HS-27A (cell line): Measurements from ENCODE around the gene GAGE2A.
"Not testable (repeated sequence)": the region's sequence is repeated elsewhere in the genome, so short reads cannot be mapped to it uniquely, and the experiment has no call there.

ENCODE experiments used
- DNase-seq: peaks from one replicate; pipeline ENCODE4 v3.0.0-alpha.2; 2012; ENCODE audit warnings: low read depth, missing footprints

Gene GAGE2A

GRCh38 chrX:49589196-49589595 is at the start of gene GAGE2A:
GAGE2A (plus strand) TSS chrX:49589496; CDS start chrX:49590651, 1,155 bp downstream.
- DNase-seq = not testable (repeated sequence)

GRCh38 chrX:49541433-49541832 is 47.9 kb upstream of the GAGE2A start, which contains the start of gene GAGE12D:
GAGE12D (plus strand) TSS chrX:49541733; CDS start chrX:49542888, 1,155 bp downstream.
- DNase-seq = not testable (repeated sequence)

DNA sequence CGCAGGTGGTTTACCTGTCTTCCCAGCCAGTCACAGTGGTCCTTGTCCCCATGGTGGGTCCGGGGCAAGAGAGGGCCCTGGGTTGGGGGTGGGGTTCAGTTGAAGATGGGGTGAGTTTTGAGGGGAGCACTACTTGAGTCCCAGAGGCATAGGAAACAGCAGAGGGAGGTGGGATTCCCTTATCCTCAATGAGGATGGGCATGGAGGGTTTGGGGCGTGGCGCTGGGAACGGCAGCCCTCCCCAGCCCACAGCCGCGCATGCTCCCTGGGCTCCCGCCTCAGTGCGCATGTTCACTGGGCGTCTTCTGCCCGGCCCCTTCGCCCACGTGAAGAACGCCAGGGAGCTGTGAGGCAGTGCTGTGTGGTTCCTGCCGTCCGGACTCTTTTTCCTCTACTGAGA is 38.3 kb upstream of the GAGE2A start, which contains the start of gene GAGE12E:
TSS of gene GAGE12E (plus strand) at position 301 of the 400 bp plus-strand sequence. CDS start 1,155 bp downstream, outside the sequence.
- not testable (repeated sequence) for DNase-seq

DNA sequence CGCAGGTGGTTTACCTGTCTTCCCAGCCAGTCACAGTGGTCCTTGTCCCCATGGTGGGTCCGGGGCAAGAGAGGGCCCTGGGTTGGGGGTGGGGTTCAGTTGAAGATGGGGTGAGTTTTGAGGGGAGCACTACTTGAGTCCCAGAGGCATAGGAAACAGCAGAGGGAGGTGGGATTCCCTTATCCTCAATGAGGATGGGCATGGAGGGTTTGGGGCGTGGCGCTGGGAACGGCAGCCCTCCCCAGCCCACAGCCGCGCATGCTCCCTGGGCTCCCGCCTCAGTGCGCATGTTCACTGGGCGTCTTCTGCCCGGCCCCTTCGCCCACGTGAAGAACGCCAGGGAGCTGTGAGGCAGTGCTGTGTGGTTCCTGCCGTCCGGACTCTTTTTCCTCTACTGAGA is 28.8 kb upstream of the GAGE2A start, which contains the start of gene GAGE12F:
TSS of gene GAGE12F (plus strand) at position 301 of the 400 bp plus-strand sequence. CDS start 1,155 bp downstream, outside the sequence.
- not testable (repeated sequence) for DNase-seq

DNA sequence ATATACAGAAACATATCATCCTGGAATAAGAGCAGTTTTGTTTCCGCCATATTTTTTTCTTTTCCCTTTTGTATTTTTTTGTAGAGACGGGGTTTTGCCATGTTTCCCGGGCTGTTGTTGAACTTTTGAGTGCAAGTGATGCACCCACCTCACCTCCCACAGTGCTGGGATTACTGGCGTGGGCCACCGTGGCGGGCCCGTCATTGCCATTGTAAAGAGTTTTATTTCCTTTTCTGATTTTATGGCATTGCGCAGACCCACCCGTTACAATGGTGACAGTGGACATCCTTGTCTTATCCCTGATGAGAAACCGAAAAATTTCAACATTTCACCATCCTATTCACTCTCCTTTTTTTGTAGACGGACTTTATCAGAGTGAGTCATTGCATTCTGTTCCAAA is 20.6 kb upstream of the GAGE2A start:
- not testable (repeated sequence) for DNase-seq

- DNase-seq = not testable (repeated sequence)
These were observed 20.1 kb upstream of the GAGE2A start for GRCh38 chrX:49569152-49569551.

DNA sequence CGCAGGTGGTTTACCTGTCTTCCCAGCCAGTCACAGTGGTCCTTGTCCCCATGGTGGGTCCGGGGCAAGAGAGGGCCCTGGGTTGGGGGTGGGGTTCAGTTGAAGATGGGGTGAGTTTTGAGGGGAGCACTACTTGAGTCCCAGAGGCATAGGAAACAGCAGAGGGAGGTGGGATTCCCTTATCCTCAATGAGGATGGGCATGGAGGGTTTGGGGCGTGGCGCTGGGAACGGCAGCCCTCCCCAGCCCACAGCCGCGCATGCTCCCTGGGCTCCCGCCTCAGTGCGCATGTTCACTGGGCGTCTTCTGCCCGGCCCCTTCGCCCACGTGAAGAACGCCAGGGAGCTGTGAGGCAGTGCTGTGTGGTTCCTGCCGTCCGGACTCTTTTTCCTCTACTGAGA is 19.2 kb upstream of the GAGE2A start, which contains the start of gene GAGE12G:
TSS of gene GAGE12G (plus strand) at position 301 of the 400 bp plus-strand sequence. CDS start 1,155 bp downstream, outside the sequence.
- not testable (repeated sequence) for DNase-seq

DNA sequence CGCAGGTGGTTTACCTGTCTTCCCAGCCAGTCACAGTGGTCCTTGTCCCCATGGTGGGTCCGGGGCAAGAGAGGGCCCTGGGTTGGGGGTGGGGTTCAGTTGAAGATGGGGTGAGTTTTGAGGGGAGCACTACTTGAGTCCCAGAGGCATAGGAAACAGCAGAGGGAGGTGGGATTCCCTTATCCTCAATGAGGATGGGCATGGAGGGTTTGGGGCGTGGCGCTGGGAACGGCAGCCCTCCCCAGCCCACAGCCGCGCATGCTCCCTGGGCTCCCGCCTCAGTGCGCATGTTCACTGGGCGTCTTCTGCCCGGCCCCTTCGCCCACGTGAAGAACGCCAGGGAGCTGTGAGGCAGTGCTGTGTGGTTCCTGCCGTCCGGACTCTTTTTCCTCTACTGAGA is 9.6 kb upstream of the GAGE2A start, which contains the start of gene GAGE12H:
TSS of gene GAGE12H (plus strand) at position 301 of the 400 bp plus-strand sequence. CDS start 1,155 bp downstream, outside the sequence.
- not testable (repeated sequence) for DNase-seq

DNA sequence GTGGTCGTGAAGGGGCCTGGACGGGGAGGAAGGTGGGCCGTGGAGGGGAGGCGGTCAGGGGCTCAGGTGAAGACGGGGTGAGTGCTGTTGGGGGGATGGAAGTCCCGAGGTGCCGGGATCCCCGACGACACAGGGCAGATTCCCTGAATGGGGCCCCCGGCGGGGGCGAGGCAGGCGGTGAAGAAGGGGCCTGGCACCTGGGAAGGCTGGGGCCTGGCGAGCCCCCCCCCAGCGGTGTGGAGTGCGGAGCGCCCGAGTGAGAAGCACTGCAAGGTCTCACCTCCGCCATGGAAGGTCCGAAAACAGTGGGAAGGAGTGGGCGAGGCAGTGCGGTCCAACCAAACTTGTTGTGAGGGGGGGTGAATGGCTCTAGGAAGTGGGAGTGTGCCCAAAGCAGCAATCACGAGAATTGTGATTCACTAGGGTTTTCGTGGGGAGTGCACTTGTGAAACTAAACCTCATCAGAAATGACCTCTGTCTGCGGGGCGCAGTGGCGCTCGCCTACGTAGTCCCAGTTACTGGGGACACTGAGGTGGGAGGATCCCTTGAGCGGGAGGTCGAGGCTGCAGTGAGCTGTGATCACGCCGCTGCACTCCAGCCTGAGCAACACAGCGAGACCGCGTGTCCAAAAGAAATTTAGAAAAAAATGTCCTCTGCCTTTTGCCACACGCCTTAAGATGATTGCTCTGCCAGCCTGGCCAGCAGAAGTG is 628 bp downstream of the GAGE2A start:
- not testable (repeated sequence) for DNase-seq

DNA sequence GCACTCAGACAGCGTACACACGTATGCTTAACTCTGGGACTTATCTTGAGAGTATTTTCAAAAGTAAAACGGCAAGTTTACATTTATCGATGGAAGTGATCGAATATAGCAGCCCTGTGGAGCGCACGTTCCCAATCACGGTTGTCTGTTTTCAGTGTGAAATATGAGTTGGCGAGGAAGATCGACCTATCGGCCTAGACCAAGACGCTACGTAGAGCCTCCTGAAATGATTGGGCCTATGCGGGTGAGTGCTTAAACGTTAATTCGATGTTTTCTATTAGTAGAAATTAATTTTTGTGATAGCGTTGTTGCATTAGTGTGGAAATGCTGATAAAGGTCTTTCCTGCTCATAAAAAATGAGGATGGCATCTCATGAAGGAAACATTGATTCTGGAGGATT is 1.2 kb downstream of the GAGE2A start:
- not testable (repeated sequence) for DNase-seq

- DNase-seq = not testable (repeated sequence)
These were observed 9.4 kb downstream of the GAGE2A start, which contains the start of gene GAGE1 for GRCh38 chrX:49598720-49599119. GAGE1 (plus strand) TSS chrX:49599020; CDS start chrX:49600175, 1,155 bp downstream.

DNA sequence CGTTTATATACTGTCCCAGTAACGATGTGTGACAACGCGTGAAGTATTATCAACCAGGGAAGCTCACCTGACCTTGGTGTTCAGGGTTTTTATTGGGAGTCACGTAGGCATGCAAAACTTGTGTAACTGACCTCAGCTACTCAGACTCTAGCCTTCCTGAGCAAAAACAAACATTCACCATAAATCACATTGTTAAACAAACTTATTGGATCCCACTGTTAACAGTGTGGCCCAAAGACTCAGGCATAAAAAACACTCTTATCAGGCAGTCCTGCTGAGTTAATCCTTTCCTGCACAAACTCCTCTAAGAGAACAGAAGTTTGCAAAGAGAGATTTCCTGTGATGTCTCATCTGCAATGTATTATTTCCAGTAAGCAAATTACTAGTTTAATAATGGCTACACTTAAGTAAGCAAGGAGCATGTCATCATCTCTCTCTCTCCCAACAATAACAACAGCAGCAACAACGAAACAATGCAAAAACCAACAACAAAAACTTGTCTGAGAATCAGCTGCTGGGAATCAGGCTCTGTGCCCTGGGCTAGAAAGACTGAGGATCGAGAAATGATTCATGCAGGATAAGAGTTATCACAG is 21.5 kb downstream of the GAGE2A start:
- DNase-seq = no peak

DNA sequence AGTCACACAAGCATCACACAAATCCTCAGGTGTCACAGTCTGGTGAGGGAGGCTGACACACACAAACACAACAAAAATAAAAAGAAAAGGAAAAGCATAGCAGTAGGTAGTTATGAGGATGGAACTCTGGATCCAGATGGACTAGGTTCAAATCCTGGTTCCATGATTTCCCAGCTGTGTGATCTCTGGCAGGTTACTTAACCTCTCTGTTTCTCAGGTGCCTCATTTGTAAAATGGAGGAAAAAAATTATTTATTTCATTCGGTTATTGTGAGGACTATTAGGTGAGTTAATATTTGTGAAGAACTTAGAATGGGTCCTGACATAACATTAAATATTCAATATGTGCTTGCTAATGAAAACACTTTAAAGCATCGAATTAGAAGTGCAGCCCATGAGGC is 29.3 kb downstream of the GAGE2A start:
- no peak for DNase-seq

- no peak for DNase-seq
These were observed 37.9 kb downstream of the GAGE2A start for GRCh38 chrX:49627086-49627777.

GRCh38 chrX:49644991-49645637 is 55.8 kb downstream of the GAGE2A start:
- DNase-seq = no peak
